ENCODE data around the gene STIMATE.

STIMATE gene

GRCh38 chr3:52809149-52809548 lies 88.2 kb downstream of the STIMATE start:
- no peak overlapping the region for H3K4me3 ChIP-seq (ENCODE audit: low read depth, low read length)
- DNase-seq (ENCODE audit: low read depth, low spot score) = no peak
- in situ Hi-C loops (cut with HindIII; ENCODE audit: low sequenced_read_pairs) = no loop called here
- TF ChIP-seq CTCF (IDR thresholded peaks at IDR 0.05; ENCODE audit: low read depth, low read length) = no peak

- H3K4me3 ChIP-seq (ENCODE audit: low read depth, low read length) = no peak overlapping the region
- in situ Hi-C loops (cut with HindIII; ENCODE audit: low sequenced_read_pairs) = no loop called here
- no peak for DNase-seq (ENCODE audit: low read depth, low spot score)
- no peak for TF ChIP-seq CTCF (IDR thresholded peaks at IDR 0.05; ENCODE audit: low read depth, low read length)
These were observed 91.9 kb downstream of the STIMATE start for GRCh38 chr3:52805270-52806039.

GRCh38 chr3:52801839-52802238 lies 95.5 kb downstream of the STIMATE start:
- H3K4me3 ChIP-seq (ENCODE audit: low read depth, low read length) = no peak overlapping the region
- TF ChIP-seq CTCF (IDR thresholded peaks at IDR 0.05; ENCODE audit: low read depth, low read length) = no peak
- in situ Hi-C loops (cut with HindIII; ENCODE audit: low sequenced_read_pairs) = no loop called here
- no peak for DNase-seq (ENCODE audit: low read depth, low spot score)

DNA sequence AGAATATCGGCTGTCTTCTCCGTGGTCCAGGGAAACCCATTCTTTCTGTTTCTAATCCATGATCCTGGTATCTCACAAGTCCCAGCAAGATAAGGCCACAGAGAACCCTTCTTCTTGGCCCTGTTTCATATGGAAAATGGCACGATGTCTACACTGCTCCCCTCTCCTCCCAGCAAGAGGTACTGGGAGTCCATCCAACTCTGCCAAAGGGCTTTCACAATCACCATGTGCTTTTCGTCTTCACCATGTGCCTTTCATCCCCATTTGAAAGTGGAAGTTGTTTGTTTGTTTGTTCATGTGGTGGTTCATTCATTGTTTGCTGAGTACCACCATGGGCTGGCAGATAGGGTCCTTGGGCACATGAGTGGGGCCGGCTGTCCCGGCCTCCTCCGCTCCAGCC lies 97.3 kb downstream of the STIMATE start:
- DNase-seq (ENCODE audit: low read depth, low spot score) = no peak
- TF ChIP-seq CTCF (IDR thresholded peaks at IDR 0.05; ENCODE audit: low read depth, low read length) = no peak
- in situ Hi-C loops (cut with HindIII; ENCODE audit: low sequenced_read_pairs) = no loop called here

GRCh38 chr3:52798978-52799476 lies 98.3 kb downstream of the STIMATE start:
- DNase-seq (ENCODE audit: low read depth, low spot score) = no peak
- no peak overlapping the region for H3K4me3 ChIP-seq (ENCODE audit: low read depth, low read length)
- in situ Hi-C loops (cut with HindIII; ENCODE audit: low sequenced_read_pairs) = no loop called here
- TF ChIP-seq CTCF (IDR thresholded peaks at IDR 0.05; ENCODE audit: low read depth, low read length) = peak; percentile 48

More for the DNA sequence above, 97.3 kb downstream of the STIMATE start:
- no peak overlapping the region for H3K4me3 ChIP-seq (ENCODE audit: low read depth, low read length)

- H3K4me3 ChIP-seq (ENCODE audit: low read depth, low read length) = no peak overlapping the region
- in situ Hi-C loops (cut with HindIII; ENCODE audit: low sequenced_read_pairs) = no loop called here
- no peak for TF ChIP-seq CTCF (IDR thresholded peaks at IDR 0.05; ENCODE audit: low read depth, low read length)
- no peak for DNase-seq (ENCODE audit: low read depth, low spot score)
These were observed 98.9 kb downstream of the STIMATE start for GRCh38 chr3:52798376-52798977.
